Heart right ventricle (tissue), 16 donors: Measurements from ENCODE around the gene ASCL5. TPM values are rescaled to one million over a fixed set of nuclear protein-coding genes. Genes with fewer than 3 reads are reported as not detected.

Source experiments
- ATAC-seq, 8 donors: fragments of 200-7000 bp; cut with Tn5 transposase; one replicate each; pipeline ENCODE4 v1.9.1; 2020; ENCODE audit warnings: mild to moderate bottlenecking in 8 of 8, moderate library complexity in 8 of 8, moderate number of reproducible peaks in 1 of 8
- DNase-seq, 2 donors: peaks; one replicate each; pipeline ENCODE4 v3.0.0-alpha.2; 2020
- H3K27ac ChIP-seq, 10 donors: fragments of 200-600 bp; sonication (generic) in 2 of 10; one replicate each; pipeline versions ENCODE4 v1.5.0 to v1.8.0; 2020 to 2022; ENCODE audit warnings: mild to moderate bottlenecking in 3 of 10
- H3K27me3 ChIP-seq, 7 donors: fragments of 200-600 bp; one replicate each; pipeline ENCODE4 v1.8.0; 2021 to 2022; ENCODE audit warnings: mild to moderate bottlenecking in 2 of 7
- H3K36me3 ChIP-seq, 9 donors: fragments of 200-600 bp; sonication (generic) in 1 of 9; one replicate each; pipeline versions ENCODE4 v1.5.0 to v1.8.0; 2020 to 2022; ENCODE audit warnings: mild to moderate bottlenecking in 2 of 9
- H3K4me1 ChIP-seq, 9 donors: fragments of 200-600 bp; sonication (generic) in 1 of 9; one replicate each; pipeline versions ENCODE4 v1.5.0 to v1.8.0; 2020 to 2022; ENCODE audit warnings: mild to moderate bottlenecking in 4 of 9
- H3K4me3 ChIP-seq, 10 donors: fragments of 200-600 bp; sonication (generic) in 2 of 10; one replicate each; pipeline versions ENCODE4 v1.5.0 to v1.8.0; 2020 to 2022; ENCODE audit warnings: mild to moderate bottlenecking in 7 of 10, moderate library complexity in 2 of 10
- H3K9me3 ChIP-seq, 11 donors: fragments of 200-600 bp in 10 of 11; sonication (generic) in 2 of 11; one replicate each; pipeline versions ENCODE4 v1.5.0 to v1.8.0; 2013 to 2022; ENCODE audit warnings: mild to moderate bottlenecking in 2 of 11, control low read depth in 1 of 11, moderate library complexity in 1 of 11
- CTCF ChIP-seq, 9 donors: fragments of 200-600 bp; sonication (generic) in 2 of 9; IDR thresholded peaks; one replicate each; pipeline versions ENCODE4 v1.5.0 to v1.8.0; 2021 to 2022; ENCODE audit warnings: antibody characterized with exemption in 9 of 9, mild to moderate bottlenecking in 5 of 9, moderate library complexity in 1 of 9
- WGBS, 2 donors: extraction: QIAGEN DNeasy Blood & Tissue Kit; methylation state at CpG; one replicate each; pipeline ENCODE4 v1.1.7; 2013; ENCODE audit warnings: inconsistent platforms in 1 of 2; 5-methylcytosine and 5-hydroxymethylcytosine counted together
- intact Hi-C, 10 donors: fragments of 100-400 bp; cut with DNase I; formaldehyde crosslinking; loops; one replicate each; pipeline versions ENCODE4 v1.11.1 to v1.14.2; 2022
- long read RNA-seq, 3 donors: library from polyadenylated mRNA; unstranded; transcript quantifications; one replicate each; pipeline ENCODE4 v2.0.0, GENCODE V29; 2020 to 2021
- polyA plus RNA-seq, 2 donors: library from polyadenylated mRNA; stranded (reverse); fragments of 200-250 nt; gene quantifications; one replicate each; pipeline ENCODE4 v1.2.3, GENCODE V29; 2013
- total RNA-seq, 10 donors: library from RNA; stranded (reverse); fragmentation: NEBNext Ultra II Directional in 3 of 10; extraction: Animal tissue kit (Norgen Biotek cat#: 25700) in 3 of 10; gene quantifications; one replicate each; pipeline versions ENCODE4 v1.2.1 to v1.2.4, GENCODE V29; 2021 to 2023
- donor health status: Arrhythmogenic right ventricular cardiomyopathy.
- donor health status: ischemic (EF 13 %, LVEDD 7.1; RV severe dilation, severe dysfunction).
- donor health status: healthy with polysubstance abuse.
- donor health status: DM: no; HTN: yes; CAD: no.
- donor health status: DM: no; HTN: no; CAD: no.
- donor health status: ischemic (EF 25% LVEDD 6.9; RV normal size, moderate dysfunction).
- donor health status: ischemic (EF 25% LVEDD 5.7; RV mildly dilated, moderate dysfunction).
- donor health status: healthy.
- donor health status: DM: yes; HTN: yes; CAD: no.
- donor health status: Ischemic cardiomyopathy.
- donor health status: ischemic (EF 35%, LVEDD 5.7; RV mildly dilated, moderate dysfunction).
- donor health status: nonischemic (EF 11% LVEDD 7.7; RV severe dilation, severe dysfunction).
- donor health status: DM: yes; HTN: yes; CAD: no.
- donor health status: PGD.
- donor health status: ischemic (EF 29% LVEDD 5.4; RV normal size, mild dysfunction).
- donor health status: nonischemic (EF 23%, LVEDD 6.1; RV moderate dilation, normal function).

ASCL5 gene
- total RNA-seq (not detected), polyA plus RNA-seq (not detected)
- long read RNA-seq, donor 1: 0 reads
- long read RNA-seq, donor 2: 0 reads
- long read RNA-seq, donor 3: 0 reads

GRCh38 chr1:201126832-201127754 is at the start of gene ASCL5:
Gene ASCL5 (minus strand): TSS chr1:201127184. CDS start chr1:201115372, 11,812 bp downstream.
- 73 to 78% methylated on average over 24 of the region's 24 CpGs for WGBS, 2 donors
- H3K27ac ChIP-seq: no peak within 1 kb of the TSS
- H3K9me3 ChIP-seq: no peaks in the 10 kb centered on the region
- ATAC-seq: no peak
- H3K4me3 ChIP-seq: no peak within 1 kb of the TSS
- H3K27me3 ChIP-seq: peaks cover 0 to 29% (median 12%) of the 10 kb centered on the region in 7 donors
- intact Hi-C loops: no loop called here
- no peak for DNase-seq
- no peak for TF ChIP-seq CTCF (IDR thresholded peaks at IDR 0.05)
- no peaks in the 10 kb centered on the region for H3K36me3 ChIP-seq
- no peaks in the 10 kb centered on the region for H3K4me1 ChIP-seq

- ATAC-seq (no peak), DNase-seq (no peak)
- H3K9me3 ChIP-seq: peaks cover 0 to 8% (median 0%) of the 10 kb centered on the region in 11 donors
- peaks cover 0 to 9% (median 5%) of the 10 kb centered on the region in 9 donors for H3K4me1 ChIP-seq
- H3K36me3 ChIP-seq: no peaks in the 10 kb centered on the region
- no peak overlapping the region for H3K4me3 ChIP-seq
- no peaks in the 10 kb centered on the region for H3K27me3 ChIP-seq
- no peak for TF ChIP-seq CTCF (IDR thresholded peaks at IDR 0.05)
- H3K27ac ChIP-seq: no peak overlapping the region
- intact Hi-C loops: no loop called here
- WGBS, 2 donors: 86 to 89% methylated on average over 7 of the region's 7 CpGs
Observed at GRCh38 chr1:201175820-201176500, 49.0 kb upstream of the ASCL5 start.

GRCh38 chr1:201173736-201174135 is 46.8 kb upstream of the ASCL5 start:
- Histone ChIP-seq H3K4me1 (peaks cover 0 to 22% (median 5%) of the 10 kb centered on the region in 9 donors), H3K9me3 (peaks cover 0 to 4% (median 0%) of the 10 kb centered on the region in 11 donors), H3K27me3 (no peaks in the 10 kb centered on the region), H3K36me3 (no peaks in the 10 kb centered on the region), H3K4me3 (no peak overlapping the region), H3K27ac (no peak overlapping the region)
- ATAC-seq (no peak), DNase-seq (no peak)
- TF ChIP-seq CTCF (IDR thresholded peaks at IDR 0.05): no peak
- intact Hi-C loops: no loop called here
- WGBS, 2 donors: 86 to 88% methylated on average over 1 of the region's 1 CpG

GRCh38 chr1:201172999-201173610 is 46.1 kb upstream of the ASCL5 start:
- Histone ChIP-seq H3K4me3 (no peak overlapping the region), H3K9me3 (no peaks in the 10 kb centered on the region), H3K4me1 (peaks cover 0 to 22% (median 5%) of the 10 kb centered on the region in 9 donors), H3K36me3 (no peaks in the 10 kb centered on the region), H3K27me3 (no peaks in the 10 kb centered on the region), H3K27ac (no peak overlapping the region)
- intact Hi-C loops: no loop called here
- ATAC-seq (no peak), DNase-seq (no peak)
- WGBS, 2 donors: 82 to 93% methylated on average over 4 of the region's 4 CpGs
- TF ChIP-seq CTCF (IDR thresholded peaks at IDR 0.05): no peak
